HepG2 (cell line): ENCODE data around the gene PODXL2. TPM values are rescaled to one million over a fixed set of nuclear protein-coding genes. Genes with fewer than 3 reads are reported as not detected.

Source experiments
- ATAC-seq: fragments of 200-7000 bp; cut with Tn5 transposase; 3 replicates; pipeline ENCODE4 v1.9.1; 2020; ENCODE audit warnings: mild to moderate bottlenecking, moderate library complexity
- BruUV-seq: library from RNA; stranded (reverse); fragments of 400-500 nt; replicated peaks from 2 replicates; lab custom pipeline; 2021; lab: Mats Ljungman, UMichigan
- CTCF ChIA-PET: fragments of 300-600 bp; formaldehyde crosslinking; extraction: SDS; loops from one replicate; lab custom pipeline; 2021; ENCODE audit warnings: low total read pairs, inconsistent platforms, low intra/inter-chr PET ratio; lab: Yijun Ruan, JAX
- POLR2A ChIA-PET: fragments of 350-600 bp; sonication (Branson Sonifier 250); formaldehyde crosslinking; loops from one replicate; lab custom pipeline; 2020; ENCODE audit warnings: antibody characterized with exemption, inconsistent platforms; lab: Yijun Ruan, JAX
- DNase-seq: peaks from one replicate; pipeline ENCODE4 v3.0.0-alpha.2; 2015; ENCODE audit warnings: low spot score
- FAIRE-seq: peaks from 3 replicates; lab custom pipeline; 2011; peaks lifted over from hg19 to GRCh38; lab: Jason Lieb, UNC
- H2AFZ ChIP-seq: one replicate; pipeline ENCODE4 v1.6.1; 2011; ENCODE audit warnings: low read length, inconsistent platforms
- H3K27ac ChIP-seq: fragments of 300-600 bp; 3 replicates; pipeline ENCODE4 v1.8.0; 2011; ENCODE audit warnings: mixed run types, mild to moderate bottlenecking, mixed read lengths, low read length, inconsistent platforms; ENCODE audit not compliant: insufficient read depth; ENCODE audit errors: extremely low read length
- H3K27me3 ChIP-seq, 2 experiments: fragments of 200-600 bp in 1 of 2; 2 replicates in 1 of 2; 3 replicates in 1 of 2; pipeline versions ENCODE4 v1.6.0 to v1.8.0; 2011; ENCODE audit warnings: low read length in 2 of 2, mild to moderate bottlenecking in 2 of 2, moderate library complexity in 2 of 2, inconsistent platforms in 1 of 2; ENCODE audit not compliant: insufficient read depth in 2 of 2, control insufficient read depth in 1 of 2
- H3K36me3 ChIP-seq, 2 experiments: fragments of 200-600 bp in 1 of 2; replicated peaks in 1 of 2; 2 replicates in 1 of 2; 3 replicates in 1 of 2; pipeline versions ENCODE4 v1.5.1 to v1.8.0; 2011; ENCODE audit warnings: low read length in 2 of 2, inconsistent platforms in 1 of 2; ENCODE audit not compliant: insufficient read depth in 2 of 2, control insufficient read depth in 1 of 2
- H3K4me1 ChIP-seq: 2 replicates; pipeline ENCODE4 v1.5.1; 2012; ENCODE audit warnings: low read length, inconsistent platforms; ENCODE audit not compliant: insufficient read depth
- H3K4me2 ChIP-seq: 2 replicates; pipeline ENCODE4 v1.6.0; 2011; ENCODE audit warnings: low read depth, low read length, inconsistent platforms
- H3K4me3 ChIP-seq, 3 experiments: fragments of 200-600 bp in 1 of 3; sonication (generic), shearing (Covaris generic) in 1 of 3; replicated peaks in 1 of 3; 2 replicates each; pipeline ENCODE4 v1.5.1; 2011 to 2016; ENCODE audit warnings: low read length in 3 of 3, inconsistent platforms in 2 of 3, low read depth in 2 of 3, mild to moderate bottlenecking in 2 of 3, control low read depth in 1 of 3, mixed read lengths in 1 of 3; ENCODE audit not compliant: insufficient read depth in 1 of 3
- H3K79me2 ChIP-seq: one replicate; pipeline ENCODE4 v1.6.1; 2011; ENCODE audit warnings: low read length, inconsistent platforms; ENCODE audit not compliant: insufficient read depth
- H3K9ac ChIP-seq: 2 replicates; pipeline ENCODE4 v1.6.0; 2011; ENCODE audit warnings: mild to moderate bottlenecking, low read depth, low read length, inconsistent platforms; ENCODE audit not compliant: insufficient read depth
- H3K9me3 ChIP-seq: 2 replicates; pipeline ENCODE4 v1.5.1; 2012; ENCODE audit warnings: mild to moderate bottlenecking, low read length
- H4K20me1 ChIP-seq: 2 replicates; pipeline ENCODE4 v1.6.0; 2011; ENCODE audit warnings: inconsistent platforms, mild to moderate bottlenecking, low read length, moderate library complexity; ENCODE audit not compliant: insufficient read depth
- NFIC ChIP-seq: IDR thresholded peaks from 2 replicates; pipeline ENCODE4 v1.6.1; 2012; ENCODE audit warnings: mild to moderate bottlenecking, low read length, inconsistent platforms
- STAG1 ChIP-seq: sonication (generic); formaldehyde crosslinking; IDR thresholded peaks from 2 replicates; pipeline ENCODE4 v1.4.0; 2020; ENCODE audit warnings: missing genetic modification reagents
- ZNF790 ChIP-seq: sonication (generic); formaldehyde crosslinking; IDR thresholded peaks from 2 replicates; pipeline ENCODE4 v1.8.0; 2022; ENCODE audit warnings: missing genetic modification reagents, mild to moderate bottlenecking, borderline replicate concordance
- WGBS: methylation state at CpG from one replicate; pipeline ENCODE4 v1.1.6; 2017; ENCODE audit warnings: low lambda C conversion rate; 5-methylcytosine and 5-hydroxymethylcytosine counted together
- in situ Hi-C: cut with HindIII; loops from 2 replicates; pipeline ENCODE4 v1.10.0; 2017; ENCODE audit warnings: low pct_unique_long_range_greater_than_20kb; ENCODE audit not compliant: extremely low pct_ligation_motif_present
- intact Hi-C: fragments of 100-400 bp; cut with micrococcal nuclease; formaldehyde crosslinking; loops from one replicate; pipeline ENCODE4 v1.10.0; 2022; ENCODE audit not compliant: unreplicated experiment
- polyA plus RNA-seq, 8 experiments: library from polyadenylated mRNA; depleted of rRNA in 3 of 8; stranded (reverse) in 7 of 8; unstranded in 1 of 8; fragments of >200 nt; fragmentation: Illumina TruSeq in 4 of 8; extraction: Trizol in 4 of 8; gene quantifications; 2 replicates each; pipeline versions ENCODE4 v1.2.1 to v1.2.3, GENCODE V29; 2011 to 2016; ENCODE audit warnings: low read depth in 4 of 8, missing spikeins in 1 of 8, mixed read lengths in 1 of 8; ENCODE audit not compliant: insufficient read depth in 1 of 8
- total RNA-seq, 5 experiments: library from RNA; depleted of rRNA; stranded (reverse); fragments of >200 nt; fragmentation: Illumina TruSeq; extraction: Trizol; gene quantifications; 2 replicates each; pipeline ENCODE4 v1.2.3, GENCODE V29; 2016; ENCODE audit warnings: low read depth in 1 of 5
- TF ChIP-seq, protein P1 (sequence below): sonication (generic); formaldehyde crosslinking; IDR thresholded peaks from 2 replicates; pipeline ENCODE4 v1.5.0; 2020; ENCODE audit warnings: mild to moderate bottlenecking, missing genetic modification reagents, moderate library complexity

PODXL2 gene
- total and polyA plus RNA-seq, 2 of the 13 experiments (the other 11 are each of a cell fraction or from before 2014, with no cell fraction given), result 20.4 to 25.1 TPM

DNA sequence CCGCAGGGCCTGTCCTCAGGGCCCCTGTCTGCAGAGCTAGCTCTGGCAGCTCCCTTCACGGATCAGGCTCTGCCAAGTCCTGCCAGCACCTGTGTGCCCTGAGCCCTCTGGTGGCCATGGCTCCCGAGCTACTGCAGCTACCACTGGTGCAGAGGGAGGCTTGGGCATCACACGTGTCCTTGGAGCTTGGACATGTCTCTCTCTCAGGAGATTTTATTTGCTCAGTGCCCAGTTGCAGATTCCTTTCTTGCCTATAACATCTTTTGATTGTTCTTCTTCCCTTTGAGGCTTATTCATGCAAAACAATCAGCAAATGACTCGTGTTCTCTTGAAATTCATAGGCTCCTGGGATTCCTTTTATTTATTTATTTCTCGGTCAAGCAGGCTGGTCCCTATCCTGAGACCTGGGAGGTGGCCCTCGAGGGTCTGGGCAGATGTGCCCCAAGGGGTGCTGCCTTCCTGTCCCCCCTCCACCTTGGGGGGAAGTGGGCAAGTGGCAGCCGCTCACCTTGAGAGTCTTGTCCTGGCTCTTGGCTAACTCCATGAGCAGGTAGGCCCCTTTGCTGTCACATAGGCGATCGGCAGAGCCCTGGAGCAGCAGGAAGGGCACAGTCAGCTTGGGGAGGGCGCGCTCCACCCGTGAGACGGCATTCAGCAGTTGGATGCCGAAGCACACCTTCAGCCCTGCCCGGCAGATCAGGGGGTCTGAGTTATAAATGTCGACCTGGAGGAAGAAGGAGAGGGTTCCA, 65.7 kb downstream of the PODXL2 start:
- peak; percentile 49 for ATAC-seq
- 39% methylated on average over 11 of the region's 17 CpGs for WGBS

More for the DNA sequence above, 65.7 kb downstream of the PODXL2 start:
- FAIRE-seq (no peak), DNase-seq (peak; percentile 57)
- peaks cover 18% of the 10 kb centered on the region for H3K4me1 ChIP-seq
- H3K4me3 ChIP-seq, result no peak overlapping the region
- no peak overlapping the region for H2AFZ ChIP-seq
- no TSS peak for BruUV-seq
- H3K4me2 ChIP-seq, result no peak overlapping the region
- no peak overlapping the region for H3K9ac ChIP-seq
- TF ChIP-seq NFIC (no peak), ZNF790 (CRISPR knock-in tag) (no peak), STAG1 (CRISPR knock-in tag) (peak; percentile 33)
- TF ChIP-seq, protein P1, sequence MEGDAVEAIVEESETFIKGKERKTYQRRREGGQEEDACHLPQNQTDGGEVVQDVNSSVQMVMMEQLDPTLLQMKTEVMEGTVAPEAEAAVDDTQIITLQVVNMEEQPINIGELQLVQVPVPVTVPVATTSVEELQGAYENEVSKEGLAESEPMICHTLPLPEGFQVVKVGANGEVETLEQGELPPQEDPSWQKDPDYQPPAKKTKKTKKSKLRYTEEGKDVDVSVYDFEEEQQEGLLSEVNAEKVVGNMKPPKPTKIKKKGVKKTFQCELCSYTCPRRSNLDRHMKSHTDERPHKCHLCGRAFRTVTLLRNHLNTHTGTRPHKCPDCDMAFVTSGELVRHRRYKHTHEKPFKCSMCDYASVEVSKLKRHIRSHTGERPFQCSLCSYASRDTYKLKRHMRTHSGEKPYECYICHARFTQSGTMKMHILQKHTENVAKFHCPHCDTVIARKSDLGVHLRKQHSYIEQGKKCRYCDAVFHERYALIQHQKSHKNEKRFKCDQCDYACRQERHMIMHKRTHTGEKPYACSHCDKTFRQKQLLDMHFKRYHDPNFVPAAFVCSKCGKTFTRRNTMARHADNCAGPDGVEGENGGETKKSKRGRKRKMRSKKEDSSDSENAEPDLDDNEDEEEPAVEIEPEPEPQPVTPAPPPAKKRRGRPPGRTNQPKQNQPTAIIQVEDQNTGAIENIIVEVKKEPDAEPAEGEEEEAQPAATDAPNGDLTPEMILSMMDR (CRISPR knock-in tag), result peak; percentile 68
- no peaks in the 10 kb centered on the region for H3K9me3 ChIP-seq
- no peak overlapping the region for H3K27ac ChIP-seq
- in situ Hi-C loops, result loop anchor here (5.0 kb wide), 1 partner anchor 138 kb away; no protein-coding TSS in a partner anchor
- no peaks in the 10 kb centered on the region for H4K20me1 ChIP-seq
- ChIA-PET POLR2A (no interaction called here), CTCF (interaction anchor here (0.7 to 1.2 kb wide), 2 partner anchors 42 to 120 kb away, joined by 3 to 7 read pairs; no protein-coding TSS in a partner anchor)
- no peaks in the 10 kb centered on the region for H3K36me3 ChIP-seq
- intact Hi-C loops, result loop anchor here (2.0 to 10.0 kb wide), 3 partner anchors 42 to 140 kb away; partner anchors contain the start of genes MCM2 and TPRA1
- H3K27me3 ChIP-seq, result peaks cover 0 to 3% of the 10 kb centered on the region in 2 experiments; a peak in 1 of 5 replicates
- H3K79me2 ChIP-seq, result no peaks in the 10 kb centered on the region
